Activated T-helper 1 cell treated with anti-CD3 and anti-CD28 coated beads, Interleukin-12 subunit alpha, Interleukin-12 subunit beta, Interleukin-2, Interleukin-4 antibody, amounts not matched to agents 30 ng/mL and 10 ng/mL and 1 ng/mL, durations not matched to agents 14 hours and 24 hours and 36 hours (primary cell): ENCODE measurements around the gene EGFR. TPM values are rescaled to one million over a fixed set of nuclear protein-coding genes. Genes with fewer than 3 reads are reported as not detected.

Source experiments
- DNase-seq: peaks from one replicate; pipeline ENCODE4 v3.0.0; 2021; ENCODE audit warnings: low spot score
- H3K27ac Mint-ChIP-seq: one replicate; pipeline ENCODE4 v1.8.0; 2021; ENCODE audit warnings: mild to moderate bottlenecking, mixed read lengths
- H3K27me3 Mint-ChIP-seq: one replicate; pipeline ENCODE4 v1.8.0; 2022; ENCODE audit warnings: mild to moderate bottlenecking, moderate library complexity, mixed read lengths; ENCODE audit not compliant: insufficient read depth
- H3K36me3 Mint-ChIP-seq: one replicate; pipeline ENCODE4 v1.8.0; 2021; ENCODE audit warnings: low read depth, mixed read lengths
- H3K4me1 Mint-ChIP-seq: one replicate; pipeline ENCODE4 v1.8.0; 2021; ENCODE audit warnings: low read depth, mixed read lengths
- H3K4me3 Mint-ChIP-seq: one replicate; pipeline ENCODE4 v1.8.0; 2021; ENCODE audit warnings: mild to moderate bottlenecking, moderate library complexity, mixed read lengths
- H3K9me3 Mint-ChIP-seq: one replicate; pipeline ENCODE4 v1.8.0; 2021; ENCODE audit warnings: mixed read lengths
- intact Hi-C: fragments of 100-400 bp; cut with micrococcal nuclease; formaldehyde crosslinking; loops from one replicate; pipeline ENCODE4 v1.15.1; 2024
- total RNA-seq: library from RNA; stranded (reverse); gene quantifications from 2 replicates; pipeline ENCODE4 v1.2.3, GENCODE V29; 2022

The EGFR gene
- total RNA-seq, 1 donor from 2014 or later, result 0.10 TPM

DNA sequence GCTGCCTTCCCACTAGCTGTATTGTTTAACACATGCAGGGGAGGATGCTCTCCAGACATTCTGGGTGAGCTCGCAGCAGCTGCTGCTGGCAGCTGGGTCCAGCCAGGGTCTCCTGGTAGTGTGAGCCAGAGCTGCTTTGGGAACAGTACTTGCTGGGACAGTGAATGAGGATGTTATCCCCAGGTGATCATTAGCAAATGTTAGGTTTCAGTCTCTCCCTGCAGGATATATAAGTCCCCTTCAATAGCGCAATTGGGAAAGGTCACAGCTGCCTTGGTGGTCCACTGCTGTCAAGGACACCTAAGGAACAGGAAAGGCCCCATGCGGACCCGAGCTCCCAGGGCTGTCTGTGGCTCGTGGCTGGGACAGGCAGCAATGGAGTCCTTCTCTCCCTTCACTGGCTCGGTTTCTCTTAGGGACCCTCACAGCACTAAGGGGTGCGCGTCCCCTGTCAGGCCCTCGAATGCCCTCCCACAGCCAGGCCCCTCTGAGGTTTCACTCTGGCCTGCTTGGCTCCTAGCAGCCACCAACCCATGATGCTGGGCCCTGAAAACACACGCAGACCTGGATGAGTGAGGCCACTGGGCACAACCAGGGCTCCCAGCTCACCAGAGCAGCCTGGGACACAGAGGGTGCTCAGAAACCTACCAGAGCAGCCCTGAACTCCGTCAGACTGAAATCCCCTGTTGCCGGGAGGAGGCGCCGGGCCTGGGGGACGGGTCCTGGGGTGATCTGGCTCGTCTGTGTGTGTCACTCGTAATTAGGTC lies 173.3 kb downstream of the EGFR start:
- Mint-ChIP-seq H3K36me3 (no peaks in the 10 kb centered on the region), H3K27ac (no peak overlapping the region), H3K4me1 (no peaks in the 10 kb centered on the region), H3K9me3 (no peaks in the 10 kb centered on the region), H3K27me3 (peaks cover 12% of the 10 kb centered on the region), H3K4me3 (no peak overlapping the region)
- intact Hi-C loops, result no loop called here
- no peak for DNase-seq

DNA sequence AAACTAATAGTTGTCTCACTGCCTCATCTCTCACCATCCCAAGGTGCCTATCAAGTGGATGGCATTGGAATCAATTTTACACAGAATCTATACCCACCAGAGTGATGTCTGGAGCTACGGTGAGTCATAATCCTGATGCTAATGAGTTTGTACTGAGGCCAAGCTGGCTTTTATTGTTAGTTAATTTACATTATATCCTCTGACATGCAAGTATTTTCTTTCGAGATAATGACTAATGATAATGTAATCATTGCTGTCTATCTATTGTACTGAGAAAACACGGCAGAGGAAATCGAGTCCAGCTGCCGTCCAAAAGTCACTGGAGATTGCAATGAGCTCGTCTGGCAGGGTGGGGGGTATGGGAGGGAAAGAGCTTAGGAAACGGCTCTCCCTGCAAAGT lies 173.9 kb downstream of the EGFR start:
- peaks cover 12% of the 10 kb centered on the region for H3K27me3 Mint-ChIP-seq
- no peak overlapping the region for H3K27ac Mint-ChIP-seq
- H3K9me3 Mint-ChIP-seq, result no peaks in the 10 kb centered on the region
- no peaks in the 10 kb centered on the region for H3K4me1 Mint-ChIP-seq
- no peaks in the 10 kb centered on the region for H3K36me3 Mint-ChIP-seq
- intact Hi-C loops, result no loop called here
- no peak overlapping the region for H3K4me3 Mint-ChIP-seq
- DNase-seq, result no peak

DNA sequence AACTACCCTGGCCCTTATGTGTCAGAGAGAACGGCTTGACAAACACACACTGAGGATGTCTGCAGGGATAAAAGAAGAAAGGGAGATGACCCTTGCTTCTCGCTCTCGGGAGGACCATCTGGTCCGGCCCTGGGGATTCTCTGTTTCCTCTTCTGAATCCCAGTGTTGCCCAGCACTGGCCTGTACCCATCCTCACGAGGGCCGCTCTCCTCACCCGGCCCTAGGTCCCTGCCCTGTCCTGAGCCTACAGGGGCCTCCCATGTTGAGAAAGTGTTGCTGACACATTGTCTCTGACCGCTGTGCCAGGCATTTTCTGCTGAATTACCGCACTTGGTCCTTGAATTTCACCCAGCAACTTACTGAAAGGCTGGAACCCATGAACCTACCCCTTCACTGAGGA lies 174.4 kb downstream of the EGFR start:
- Mint-ChIP-seq H3K27me3 (peaks cover 12% of the 10 kb centered on the region), H3K4me1 (no peaks in the 10 kb centered on the region), H3K27ac (no peak overlapping the region), H3K4me3 (no peak overlapping the region), H3K36me3 (no peaks in the 10 kb centered on the region), H3K9me3 (no peaks in the 10 kb centered on the region)
- no peak for DNase-seq
- intact Hi-C loops, result no loop called here

DNA sequence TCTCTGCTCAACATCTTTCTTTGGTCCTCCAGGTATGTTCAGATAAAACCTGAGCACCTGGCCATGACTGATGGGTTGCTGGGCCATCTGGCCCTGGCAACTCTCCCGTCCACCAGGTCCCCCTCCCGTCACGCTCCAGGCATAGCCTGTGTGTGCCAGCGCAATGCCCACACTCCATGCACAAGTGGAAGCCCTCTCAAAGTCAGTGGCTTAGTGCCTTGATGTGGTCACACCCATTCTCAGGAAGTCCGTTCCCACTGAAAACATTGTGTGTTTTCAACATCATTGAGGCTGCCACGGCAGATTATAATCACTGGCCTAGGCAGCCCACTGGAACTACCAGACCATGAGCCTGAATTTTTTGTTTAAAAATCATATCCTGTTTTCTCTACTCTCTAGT lies 175.7 kb downstream of the EGFR start:
- no peak overlapping the region for H3K27ac Mint-ChIP-seq
- no peaks in the 10 kb centered on the region for H3K9me3 Mint-ChIP-seq
- no peak overlapping the region for H3K4me3 Mint-ChIP-seq
- no peaks in the 10 kb centered on the region for H3K36me3 Mint-ChIP-seq
- peaks cover 12% of the 10 kb centered on the region for H3K27me3 Mint-ChIP-seq
- no peak for DNase-seq
- intact Hi-C loops, result no loop called here
- H3K4me1 Mint-ChIP-seq, result no peaks in the 10 kb centered on the region

DNA sequence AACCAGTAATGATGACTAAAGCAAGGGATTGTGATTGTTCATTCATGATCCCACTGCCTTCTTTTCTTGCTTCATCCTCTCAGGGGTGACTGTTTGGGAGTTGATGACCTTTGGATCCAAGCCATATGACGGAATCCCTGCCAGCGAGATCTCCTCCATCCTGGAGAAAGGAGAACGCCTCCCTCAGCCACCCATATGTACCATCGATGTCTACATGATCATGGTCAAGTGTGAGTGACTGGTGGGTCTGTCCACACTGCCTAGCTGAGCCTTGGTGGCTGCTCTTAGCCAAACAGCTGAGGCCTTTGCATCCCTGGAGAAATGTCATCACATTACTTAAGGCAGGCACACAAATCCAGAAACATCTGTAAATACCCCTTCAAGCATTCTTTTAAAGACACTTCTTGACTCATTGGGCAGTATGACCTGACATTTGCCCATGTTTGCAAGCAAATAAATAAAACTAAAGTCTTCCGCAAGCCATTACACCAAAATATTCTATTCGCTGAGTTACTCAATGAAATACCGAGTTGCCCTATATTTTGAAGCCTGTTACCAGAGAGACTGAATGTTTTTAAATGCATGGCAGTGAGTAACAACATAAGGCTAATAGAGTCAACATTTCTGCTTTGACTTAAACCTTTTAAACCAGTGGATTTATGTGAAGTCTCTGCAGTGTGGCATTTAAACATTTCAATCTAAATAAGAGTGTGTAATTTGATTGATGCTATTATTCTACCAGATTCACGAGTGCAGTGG lies 180.0 kb downstream of the EGFR start:
- H3K4me3 Mint-ChIP-seq, result no peak overlapping the region
- H3K36me3 Mint-ChIP-seq, result no peaks in the 10 kb centered on the region
- no peak for DNase-seq
- peaks cover 18% of the 10 kb centered on the region for H3K27me3 Mint-ChIP-seq
- no peak overlapping the region for H3K27ac Mint-ChIP-seq
- H3K9me3 Mint-ChIP-seq, result no peaks in the 10 kb centered on the region
- intact Hi-C loops, result no loop called here
- no peaks in the 10 kb centered on the region for H3K4me1 Mint-ChIP-seq

DNA sequence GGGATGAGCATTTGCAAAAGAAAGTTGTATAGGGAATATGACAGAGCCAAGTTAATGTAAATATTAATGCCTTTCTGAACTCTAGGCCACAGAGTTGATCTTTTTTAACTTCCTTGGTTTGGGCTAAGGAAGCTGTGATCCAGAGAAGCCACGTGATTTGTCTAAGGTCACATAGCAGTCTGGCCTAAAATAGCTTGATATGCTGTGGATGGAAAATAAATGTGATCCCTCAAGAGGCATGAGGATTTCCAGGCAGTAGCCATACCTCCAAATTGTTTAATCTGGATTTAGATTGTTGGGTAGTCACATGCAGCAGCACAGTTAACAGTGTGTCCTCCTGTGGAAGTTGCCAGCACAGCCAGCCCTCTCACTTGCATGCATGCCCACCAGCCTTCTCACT lies 180.6 kb downstream of the EGFR start:
- no peaks in the 10 kb centered on the region for H3K36me3 Mint-ChIP-seq
- no peak for DNase-seq
- no peaks in the 10 kb centered on the region for H3K4me1 Mint-ChIP-seq
- intact Hi-C loops, result no loop called here
- H3K27ac Mint-ChIP-seq, result no peak overlapping the region
- peaks cover 18% of the 10 kb centered on the region for H3K27me3 Mint-ChIP-seq
- no peaks in the 10 kb centered on the region for H3K9me3 Mint-ChIP-seq
- no peak overlapping the region for H3K4me3 Mint-ChIP-seq

DNA sequence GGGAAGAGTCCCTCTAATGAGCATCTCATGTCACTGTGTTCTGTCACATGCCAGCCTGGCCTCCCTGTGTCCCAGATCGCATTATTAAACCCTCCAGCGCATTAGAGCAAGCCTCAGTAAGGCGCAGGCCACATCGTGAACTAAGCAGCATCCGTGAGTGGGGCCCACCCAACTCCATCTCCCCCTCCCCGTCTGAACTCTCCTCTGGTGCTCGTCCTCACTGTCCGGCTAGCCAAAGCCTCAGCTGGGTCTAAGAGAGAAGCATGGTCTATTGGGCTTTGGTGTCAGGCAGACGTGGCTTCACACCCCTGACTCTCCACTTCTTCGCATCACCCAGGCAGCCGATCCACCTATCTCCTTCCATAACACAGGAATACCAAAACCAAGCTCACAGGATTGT lies 181.6 kb downstream of the EGFR start:
- Mint-ChIP-seq H3K9me3 (no peaks in the 10 kb centered on the region), H3K36me3 (no peaks in the 10 kb centered on the region)
- intact Hi-C loops, result no loop called here

DNA sequence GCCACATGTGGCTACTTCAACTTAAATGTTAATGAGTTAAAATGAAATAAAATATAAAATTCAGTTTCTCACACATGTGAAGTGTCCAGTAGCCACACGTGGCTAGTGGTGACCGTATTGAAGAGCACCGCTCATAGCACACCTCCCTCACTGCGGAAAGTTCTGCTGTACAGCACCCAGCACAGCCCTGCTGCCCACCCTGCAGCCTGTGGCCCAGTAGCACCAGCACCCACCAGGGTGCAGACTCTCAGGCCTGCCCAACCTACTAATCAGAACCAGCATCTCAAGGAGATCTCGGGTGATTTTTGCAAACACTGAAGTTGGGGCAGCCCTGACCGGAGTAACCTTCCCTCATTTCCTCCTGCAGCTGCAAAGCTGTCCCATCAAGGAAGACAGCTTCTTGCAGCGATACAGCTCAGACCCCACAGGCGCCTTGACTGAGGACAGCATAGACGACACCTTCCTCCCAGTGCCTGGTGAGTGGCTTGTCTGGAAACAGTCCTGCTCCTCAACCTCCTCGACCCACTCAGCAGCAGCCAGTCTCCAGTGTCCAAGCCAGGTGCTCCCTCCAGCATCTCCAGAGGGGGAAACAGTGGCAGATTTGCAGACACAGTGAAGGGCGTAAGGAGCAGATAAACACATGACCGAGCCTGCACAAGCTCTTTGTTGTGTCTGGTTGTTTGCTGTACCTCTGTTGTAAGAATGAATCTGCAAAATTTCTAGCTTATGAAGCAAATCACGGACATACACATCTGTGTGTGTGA lies 183.5 kb downstream of the EGFR start:
- Mint-ChIP-seq H3K9me3 (no peaks in the 10 kb centered on the region), H3K4me3 (no peak overlapping the region), H3K27ac (no peak overlapping the region), H3K27me3 (peaks cover 6% of the 10 kb centered on the region), H3K4me1 (no peaks in the 10 kb centered on the region), H3K36me3 (no peaks in the 10 kb centered on the region)
- intact Hi-C loops, result no loop called here
- DNase-seq, result no peak

More for the DNA sequence above, 181.6 kb downstream of the EGFR start:
- no peaks in the 10 kb centered on the region for H3K4me1 Mint-ChIP-seq
- peaks cover 18% of the 10 kb centered on the region for H3K27me3 Mint-ChIP-seq
- DNase-seq, result no peak
- no peak overlapping the region for H3K27ac Mint-ChIP-seq
- no peak overlapping the region for H3K4me3 Mint-ChIP-seq

DNA sequence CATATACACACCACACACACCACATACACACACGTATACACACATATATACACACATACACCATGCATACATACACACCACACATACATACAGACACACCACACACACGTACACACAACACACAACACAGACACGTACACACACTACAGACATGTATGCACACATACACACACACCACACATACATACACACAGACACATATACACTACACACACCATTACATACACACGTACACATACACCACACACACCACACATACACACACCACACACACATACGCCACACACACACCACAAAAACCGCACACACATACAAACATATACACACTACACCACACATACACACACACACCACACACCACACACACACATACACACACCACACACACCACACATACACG lies 184.5 kb downstream of the EGFR start:
- no peaks in the 10 kb centered on the region for H3K36me3 Mint-ChIP-seq
- H3K27ac Mint-ChIP-seq, result no peak overlapping the region
- no peak for DNase-seq
- H3K4me3 Mint-ChIP-seq, result no peak overlapping the region
- no peaks in the 10 kb centered on the region for H3K9me3 Mint-ChIP-seq
- no peaks in the 10 kb centered on the region for H3K4me1 Mint-ChIP-seq
- peaks cover 7% of the 10 kb centered on the region for H3K27me3 Mint-ChIP-seq
- intact Hi-C loops, result no loop called here

DNA sequence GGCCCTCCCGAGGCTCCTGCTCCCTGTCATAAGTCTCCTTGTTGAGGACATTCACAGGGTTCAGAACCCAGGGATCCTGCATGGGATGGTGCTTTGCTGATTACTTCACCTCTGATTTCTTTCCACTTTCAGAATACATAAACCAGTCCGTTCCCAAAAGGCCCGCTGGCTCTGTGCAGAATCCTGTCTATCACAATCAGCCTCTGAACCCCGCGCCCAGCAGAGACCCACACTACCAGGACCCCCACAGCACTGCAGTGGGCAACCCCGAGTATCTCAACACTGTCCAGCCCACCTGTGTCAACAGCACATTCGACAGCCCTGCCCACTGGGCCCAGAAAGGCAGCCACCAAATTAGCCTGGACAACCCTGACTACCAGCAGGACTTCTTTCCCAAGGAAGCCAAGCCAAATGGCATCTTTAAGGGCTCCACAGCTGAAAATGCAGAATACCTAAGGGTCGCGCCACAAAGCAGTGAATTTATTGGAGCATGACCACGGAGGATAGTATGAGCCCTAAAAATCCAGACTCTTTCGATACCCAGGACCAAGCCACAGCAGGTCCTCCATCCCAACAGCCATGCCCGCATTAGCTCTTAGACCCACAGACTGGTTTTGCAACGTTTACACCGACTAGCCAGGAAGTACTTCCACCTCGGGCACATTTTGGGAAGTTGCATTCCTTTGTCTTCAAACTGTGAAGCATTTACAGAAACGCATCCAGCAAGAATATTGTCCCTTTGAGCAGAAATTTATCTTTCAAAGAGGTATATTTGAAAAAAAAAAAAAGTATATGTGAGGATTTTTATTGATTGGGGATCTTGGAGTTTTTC lies 186.5 kb downstream of the EGFR start:
- DNase-seq, result no peak
- Mint-ChIP-seq H3K27ac (no peak overlapping the region), H3K27me3 (peaks cover 12% of the 10 kb centered on the region), H3K36me3 (no peaks in the 10 kb centered on the region), H3K4me1 (no peaks in the 10 kb centered on the region), H3K9me3 (no peaks in the 10 kb centered on the region), H3K4me3 (no peak overlapping the region)
- intact Hi-C loops, result no loop called here

DNA sequence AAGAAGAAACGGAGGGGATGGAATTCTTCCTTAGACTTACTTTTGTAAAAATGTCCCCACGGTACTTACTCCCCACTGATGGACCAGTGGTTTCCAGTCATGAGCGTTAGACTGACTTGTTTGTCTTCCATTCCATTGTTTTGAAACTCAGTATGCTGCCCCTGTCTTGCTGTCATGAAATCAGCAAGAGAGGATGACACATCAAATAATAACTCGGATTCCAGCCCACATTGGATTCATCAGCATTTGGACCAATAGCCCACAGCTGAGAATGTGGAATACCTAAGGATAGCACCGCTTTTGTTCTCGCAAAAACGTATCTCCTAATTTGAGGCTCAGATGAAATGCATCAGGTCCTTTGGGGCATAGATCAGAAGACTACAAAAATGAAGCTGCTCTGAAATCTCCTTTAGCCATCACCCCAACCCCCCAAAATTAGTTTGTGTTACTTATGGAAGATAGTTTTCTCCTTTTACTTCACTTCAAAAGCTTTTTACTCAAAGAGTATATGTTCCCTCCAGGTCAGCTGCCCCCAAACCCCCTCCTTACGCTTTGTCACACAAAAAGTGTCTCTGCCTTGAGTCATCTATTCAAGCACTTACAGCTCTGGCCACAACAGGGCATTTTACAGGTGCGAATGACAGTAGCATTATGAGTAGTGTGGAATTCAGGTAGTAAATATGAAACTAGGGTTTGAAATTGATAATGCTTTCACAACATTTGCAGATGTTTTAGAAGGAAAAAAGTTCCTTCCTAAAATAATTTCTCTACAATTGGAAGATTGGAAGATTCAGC lies 187.6 kb downstream of the EGFR start:
- Mint-ChIP-seq H3K4me3 (no peak overlapping the region), H3K9me3 (no peaks in the 10 kb centered on the region), H3K36me3 (no peaks in the 10 kb centered on the region), H3K27me3 (peaks cover 6% of the 10 kb centered on the region), H3K27ac (no peak overlapping the region), H3K4me1 (no peaks in the 10 kb centered on the region)
- intact Hi-C loops, result no loop called here
- no peak for DNase-seq
